ENCODE results near the gene BMPER. TPM values are rescaled to one million over a fixed set of nuclear protein-coding genes. Genes with fewer than 3 reads are reported as not detected.

BMPER gene
- total and polyA plus RNA-seq, 5 donors: 1.3 to 6.9 (median 5.1) TPM

DNA sequence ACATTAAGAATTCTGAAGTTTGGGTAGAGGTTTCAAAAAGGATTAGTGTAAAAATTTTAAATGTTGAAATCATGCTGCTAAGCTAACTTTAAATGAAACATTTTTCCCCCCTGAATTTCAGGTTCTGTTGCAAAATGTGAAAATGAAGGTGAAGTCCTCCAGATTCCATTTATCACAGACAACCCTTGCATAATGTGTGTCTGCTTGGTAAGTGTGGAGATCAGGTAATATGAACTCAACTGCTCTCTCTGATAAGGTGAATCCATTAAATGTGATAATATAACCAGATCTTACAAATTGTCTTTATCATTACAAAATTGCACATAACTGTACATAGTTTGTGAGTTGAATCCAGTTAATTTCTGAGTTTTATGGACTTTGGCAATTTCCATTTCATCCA, 1.4 kb downstream of the BMPER start:
- no peak overlapping the region for H3K27ac ChIP-seq (ENCODE audit: low read length)
- DNase-seq: no peak
- H3K9me3 ChIP-seq (ENCODE audit: control insufficient read depth, low read length): no peaks in the 10 kb centered on the region
- peaks cover 4% of the 10 kb centered on the region for H3K27me3 ChIP-seq (ENCODE audit: control insufficient read depth, insufficient read depth)
- no peaks in the 10 kb centered on the region for H3K4me1 ChIP-seq (ENCODE audit: control insufficient read depth, insufficient read depth, low read length)
- intact Hi-C loops (cut with DNase I): no loop called here
- no peak for ATAC-seq
- H3K4me3 ChIP-seq (ENCODE audit: low read length): no peak overlapping the region

DNA sequence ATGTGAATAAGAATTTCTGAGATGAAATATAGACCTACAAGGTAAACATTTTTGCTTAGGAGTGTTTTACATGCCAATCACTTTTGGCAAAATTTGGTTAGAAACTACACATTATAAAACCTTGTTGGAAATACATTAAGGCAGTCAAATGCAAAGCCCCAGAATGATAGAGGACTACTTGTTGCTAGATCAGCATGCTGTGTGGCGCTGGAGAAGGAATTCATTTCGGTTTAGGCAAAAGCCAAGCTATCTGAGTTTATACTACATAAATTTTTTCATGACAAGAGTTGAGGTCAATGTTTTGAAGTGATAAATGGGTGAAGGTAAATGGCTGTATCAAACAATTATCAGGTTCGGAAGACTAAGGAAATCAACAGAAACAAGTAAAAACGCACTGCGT, 2.3 kb downstream of the BMPER start:
- Histone ChIP-seq H3K4me1 (ENCODE audit: control insufficient read depth, insufficient read depth, low read length) (no peaks in the 10 kb centered on the region), H3K9me3 (ENCODE audit: control insufficient read depth, low read length) (no peaks in the 10 kb centered on the region), H3K27ac (ENCODE audit: low read length) (no peak overlapping the region), H3K27me3 (ENCODE audit: control insufficient read depth, insufficient read depth) (peaks cover 4% of the 10 kb centered on the region), H3K4me3 (ENCODE audit: low read length) (no peak overlapping the region)
- WGBS: 91% methylated on average over 5 of the region's 5 CpGs
- intact Hi-C loops (cut with DNase I): no loop called here
- ATAC-seq (no peak), DNase-seq (no peak)

DNA sequence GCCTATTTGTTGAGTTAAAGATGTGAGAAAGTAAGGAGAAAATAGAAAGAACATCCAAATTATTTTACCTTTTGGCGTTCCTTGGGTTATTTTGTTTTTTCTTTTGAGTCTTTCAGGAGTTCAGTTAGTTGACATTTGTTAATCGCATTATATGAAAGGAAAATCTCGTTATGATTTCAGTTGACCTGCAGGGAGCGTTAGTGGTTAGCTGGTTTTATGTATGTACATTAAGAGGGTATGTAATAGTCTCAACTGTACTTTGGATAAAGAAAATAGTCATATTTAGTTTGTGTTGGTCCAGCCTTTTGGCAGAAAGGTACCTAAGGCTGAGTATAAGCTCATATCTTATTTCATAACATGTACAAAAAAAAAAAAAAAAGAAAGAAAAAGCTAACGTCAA, 4.0 kb downstream of the BMPER start:
- Histone ChIP-seq H3K27me3 (ENCODE audit: control insufficient read depth, insufficient read depth) (peaks cover 4% of the 10 kb centered on the region), H3K27ac (ENCODE audit: low read length) (no peak overlapping the region), H3K4me1 (ENCODE audit: control insufficient read depth, insufficient read depth, low read length) (no peaks in the 10 kb centered on the region), H3K4me3 (ENCODE audit: low read length) (no peak overlapping the region), H3K9me3 (ENCODE audit: control insufficient read depth, low read length) (no peaks in the 10 kb centered on the region)
- intact Hi-C loops (cut with DNase I): no loop called here
- ATAC-seq (no peak), DNase-seq (no peak)
- 79% methylated on average over 5 of the region's 5 CpGs for WGBS

DNA sequence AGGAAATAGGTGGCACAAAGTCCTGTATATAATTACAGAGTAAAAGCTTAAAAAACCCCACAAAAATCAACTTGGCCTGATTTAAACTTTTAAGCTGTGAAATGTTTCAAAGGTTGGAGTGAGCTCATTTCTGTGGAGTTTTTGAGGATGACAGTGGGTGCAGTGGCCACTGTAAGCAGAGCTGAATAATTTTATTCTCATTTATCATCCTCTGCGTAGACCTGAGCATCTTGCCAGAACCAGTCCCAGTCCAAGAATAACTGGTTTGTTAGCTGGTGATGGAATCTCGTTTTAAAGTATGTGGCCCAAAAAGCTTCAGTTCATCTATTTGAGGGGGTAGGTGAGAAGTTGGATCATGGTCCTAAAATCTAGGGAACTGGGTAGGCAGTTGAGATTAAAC, 4.4 kb downstream of the BMPER start:
- WGBS: 61% methylated on average over 2 of the region's 2 CpGs
- Histone ChIP-seq H3K9me3 (ENCODE audit: control insufficient read depth, low read length) (no peaks in the 10 kb centered on the region), H3K4me1 (ENCODE audit: control insufficient read depth, insufficient read depth, low read length) (no peaks in the 10 kb centered on the region), H3K4me3 (ENCODE audit: low read length) (no peak overlapping the region), H3K27ac (ENCODE audit: low read length) (no peak overlapping the region), H3K27me3 (ENCODE audit: control insufficient read depth, insufficient read depth) (peaks cover 4% of the 10 kb centered on the region)
- intact Hi-C loops (cut with DNase I): no loop called here
- DNase-seq (no peak), ATAC-seq (no peak)

DNA sequence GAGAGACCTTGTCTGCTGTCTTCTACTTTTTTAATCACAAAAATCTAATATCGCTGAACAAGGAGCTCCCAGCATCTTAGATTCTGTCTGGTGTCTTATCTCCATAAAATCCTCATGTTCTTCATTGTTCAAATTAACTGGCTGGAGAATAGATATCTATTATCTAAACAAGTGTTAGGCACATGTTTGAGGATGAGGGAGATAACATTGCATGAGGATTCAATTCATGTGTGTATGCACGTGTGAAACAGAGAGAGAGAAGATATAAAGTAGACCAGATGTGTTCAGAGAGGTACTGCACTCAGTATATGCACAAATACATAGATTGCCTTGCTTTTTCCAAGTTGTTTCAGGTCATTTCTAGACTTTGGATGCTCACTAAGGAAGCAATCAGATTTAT, 5.4 kb downstream of the BMPER start:
- Histone ChIP-seq H3K4me1 (ENCODE audit: control insufficient read depth, insufficient read depth, low read length) (no peaks in the 10 kb centered on the region), H3K27me3 (ENCODE audit: control insufficient read depth, insufficient read depth) (peaks cover 4% of the 10 kb centered on the region), H3K4me3 (ENCODE audit: low read length) (no peak overlapping the region), H3K9me3 (ENCODE audit: control insufficient read depth, low read length) (no peaks in the 10 kb centered on the region), H3K27ac (ENCODE audit: low read length) (no peak overlapping the region)
- ATAC-seq (no peak), DNase-seq (no peak)
- 75% methylated on average over 2 of the region's 2 CpGs for WGBS
- intact Hi-C loops (cut with DNase I): no loop called here

DNA sequence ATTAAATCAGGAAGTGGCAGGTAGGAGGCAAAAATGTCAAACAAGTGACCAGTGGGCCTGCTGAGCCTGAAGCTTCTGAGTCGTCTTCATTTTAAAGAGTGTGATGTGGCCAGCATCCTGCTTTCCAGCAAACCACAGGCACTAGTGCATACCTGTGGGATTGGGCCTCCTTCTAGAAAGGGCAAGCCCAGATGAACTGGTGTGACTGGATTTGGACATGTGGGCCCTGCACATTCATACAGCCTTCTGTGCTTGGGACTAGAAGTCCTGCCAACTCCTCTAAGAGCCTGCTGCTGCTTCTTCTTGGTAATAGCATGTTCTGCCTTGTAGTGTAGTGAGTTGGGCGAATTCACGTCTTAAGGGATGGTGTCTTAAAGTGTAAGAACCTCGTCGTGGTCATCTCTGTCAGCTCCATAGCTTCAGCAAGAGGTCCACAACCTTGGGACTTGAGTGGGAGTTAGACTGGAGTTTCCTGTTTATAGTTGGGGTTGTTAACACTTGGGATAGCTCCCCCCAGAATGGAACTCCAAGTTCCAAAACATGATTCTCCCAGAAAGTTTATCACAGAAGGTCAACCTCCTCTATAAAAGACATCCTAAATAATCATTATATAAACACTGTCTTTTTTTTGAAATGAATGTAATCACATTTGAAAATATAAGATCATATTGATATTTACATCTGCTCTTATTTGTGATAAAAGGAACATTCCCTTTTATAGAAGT, 11.2 kb downstream of the BMPER start:
- Histone ChIP-seq H3K9me3 (ENCODE audit: control insufficient read depth, low read length) (no peaks in the 10 kb centered on the region), H3K27ac (ENCODE audit: low read length) (no peak overlapping the region), H3K4me1 (ENCODE audit: control insufficient read depth, insufficient read depth, low read length) (no peaks in the 10 kb centered on the region), H3K27me3 (ENCODE audit: control insufficient read depth, insufficient read depth) (peaks cover under 1% of the 10 kb centered on the region), H3K4me3 (ENCODE audit: low read length) (no peak overlapping the region)
- intact Hi-C loops (cut with DNase I): no loop called here
- WGBS: 83% methylated on average over 5 of the region's 5 CpGs
- DNase-seq: no peak
- no peak for ATAC-seq

DNA sequence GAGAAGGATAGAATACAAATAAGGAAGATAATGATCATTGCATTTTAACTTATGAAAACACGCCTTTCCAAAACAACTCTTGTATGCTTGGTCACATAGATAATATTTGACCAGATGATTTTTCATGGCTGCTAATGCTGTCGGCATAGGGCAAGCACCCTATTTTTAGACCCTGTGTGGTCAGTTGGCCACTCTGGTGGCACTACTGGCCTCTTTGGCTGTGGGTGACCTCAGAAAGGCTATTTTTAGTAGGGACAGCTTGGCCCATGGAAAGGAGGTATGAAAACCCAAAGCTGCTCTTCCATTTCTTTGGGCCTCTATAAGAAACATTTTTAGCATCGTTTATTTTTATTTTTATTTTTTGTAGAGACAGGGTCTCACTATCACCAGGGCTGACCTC, 12.3 kb downstream of the BMPER start:
- no peak for ATAC-seq
- Histone ChIP-seq H3K4me3 (ENCODE audit: low read length) (no peak overlapping the region), H3K4me1 (ENCODE audit: control insufficient read depth, insufficient read depth, low read length) (no peaks in the 10 kb centered on the region), H3K27me3 (ENCODE audit: control insufficient read depth, insufficient read depth) (no peaks in the 10 kb centered on the region), H3K27ac (ENCODE audit: low read length) (no peak overlapping the region), H3K9me3 (ENCODE audit: control insufficient read depth, low read length) (no peaks in the 10 kb centered on the region)
- 59% methylated on average over 3 of the region's 3 CpGs for WGBS
- DNase-seq: no peak
- intact Hi-C loops (cut with DNase I): no loop called here

DNA sequence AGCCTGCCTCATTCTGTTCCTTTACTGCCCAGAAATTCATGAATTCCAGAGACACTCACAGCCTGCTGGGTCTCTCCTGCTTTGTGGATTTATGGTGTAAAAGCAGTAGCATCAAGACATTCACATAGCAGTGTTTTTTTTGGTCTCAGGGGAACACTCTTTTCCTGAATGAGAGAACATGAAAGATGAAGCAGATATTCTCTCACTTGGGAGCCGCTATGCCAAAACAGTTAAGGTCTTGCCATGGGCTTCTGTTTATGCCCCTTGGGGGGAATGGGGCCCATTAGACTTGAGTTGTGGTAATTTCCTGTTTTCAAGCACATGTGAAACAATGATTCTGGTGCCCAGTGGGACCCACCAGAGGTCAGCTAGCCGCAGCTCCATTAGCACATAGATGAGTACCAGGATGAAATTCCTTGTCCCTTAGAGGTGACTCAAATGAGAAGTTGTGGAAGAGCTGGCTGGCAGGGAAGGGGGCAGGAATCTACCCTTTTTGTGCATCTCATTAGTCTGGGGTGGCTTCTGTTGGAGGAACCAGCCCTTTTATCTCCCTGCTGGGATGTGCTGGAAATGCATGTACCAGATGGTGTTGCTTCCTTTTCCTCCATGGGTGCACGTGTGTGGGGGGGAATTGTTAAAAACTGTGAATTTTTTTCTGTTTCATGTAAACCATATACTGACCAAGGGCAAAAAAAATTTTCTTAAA, 13.3 kb downstream of the BMPER start:
- DNase-seq (no peak), ATAC-seq (no peak)
- H3K4me1 ChIP-seq (ENCODE audit: control insufficient read depth, insufficient read depth, low read length): no peaks in the 10 kb centered on the region
- WGBS: 63% methylated on average over 3 of the region's 3 CpGs
- intact Hi-C loops (cut with DNase I): no loop called here
- no peaks in the 10 kb centered on the region for H3K9me3 ChIP-seq (ENCODE audit: control insufficient read depth, low read length)
- H3K4me3 ChIP-seq (ENCODE audit: low read length): no peak overlapping the region
- H3K27ac ChIP-seq (ENCODE audit: low read length): no peak overlapping the region
- no peaks in the 10 kb centered on the region for H3K27me3 ChIP-seq (ENCODE audit: control insufficient read depth, insufficient read depth)

DNA sequence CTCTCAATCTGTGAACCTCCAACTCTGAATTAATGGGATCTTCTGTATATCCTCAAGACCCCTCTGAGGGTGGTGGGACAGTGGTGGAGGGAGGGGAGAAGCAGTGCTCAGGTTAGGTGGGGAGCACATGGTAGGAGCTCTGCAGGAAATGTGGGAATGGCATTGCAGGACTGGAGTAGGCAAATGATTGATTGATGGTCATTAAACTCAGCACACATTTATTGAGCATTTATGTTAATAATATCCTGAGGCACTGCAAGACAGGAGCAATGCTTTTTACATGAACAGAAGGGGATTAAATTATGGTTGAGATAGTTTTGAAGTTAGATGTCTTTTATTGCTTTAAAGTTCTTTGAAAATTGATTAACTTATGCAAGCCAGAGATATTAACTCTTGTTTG, 14.1 kb downstream of the BMPER start:
- ATAC-seq: no peak
- no peaks in the 10 kb centered on the region for H3K4me1 ChIP-seq (ENCODE audit: control insufficient read depth, insufficient read depth, low read length)

DNA sequence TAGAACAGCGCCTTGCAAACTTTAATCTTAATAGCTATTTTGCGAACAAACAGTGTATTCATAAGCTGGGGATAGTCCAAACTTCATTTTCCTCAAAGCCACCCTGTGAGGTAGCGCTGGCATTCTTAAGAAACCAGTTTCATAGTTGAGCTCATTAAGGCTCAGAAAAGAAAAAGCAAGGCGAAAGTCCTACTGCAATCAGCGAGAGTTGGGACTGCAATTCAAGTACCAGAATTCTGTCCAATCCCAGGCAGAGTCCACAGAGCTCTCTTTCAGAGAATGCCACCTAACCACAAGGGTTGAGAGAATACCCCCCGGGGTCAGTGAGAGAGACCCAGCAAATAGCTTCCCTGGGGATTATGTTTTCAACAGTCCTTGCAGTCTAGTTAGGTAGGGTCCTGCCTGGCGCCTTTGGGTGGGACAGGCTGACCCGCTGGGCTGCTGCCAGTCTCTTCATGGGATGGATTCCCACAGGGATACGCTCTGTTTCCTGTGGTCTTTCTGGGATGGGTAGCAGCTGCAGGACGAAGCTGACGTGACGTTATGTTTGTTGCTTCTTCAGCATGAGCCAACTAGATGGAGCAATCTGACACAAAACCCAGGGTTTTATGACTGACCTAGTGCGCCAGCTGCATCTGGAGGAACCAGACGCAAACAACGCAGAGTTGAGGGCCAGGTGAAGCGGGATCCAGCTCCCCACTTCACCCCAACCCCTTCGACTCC, 16.0 kb downstream of the BMPER start:
- Histone ChIP-seq H3K27me3 (ENCODE audit: control insufficient read depth, insufficient read depth) (no peaks in the 10 kb centered on the region), H3K27ac (ENCODE audit: low read length) (no peak overlapping the region), H3K4me3 (ENCODE audit: low read length) (no peak overlapping the region), H3K4me1 (ENCODE audit: control insufficient read depth, insufficient read depth, low read length) (no peaks in the 10 kb centered on the region), H3K9me3 (ENCODE audit: control insufficient read depth, low read length) (no peaks in the 10 kb centered on the region)
- 80% methylated on average over 17 of the region's 17 CpGs for WGBS
- intact Hi-C loops (cut with DNase I): no loop called here
- DNase-seq (peak; percentile 57 to 63 (median 57)), ATAC-seq (peak; percentile 60 to 68)

More for the DNA sequence above, 14.1 kb downstream of the BMPER start:
- no peak overlapping the region for H3K27ac ChIP-seq (ENCODE audit: low read length)
- H3K4me3 ChIP-seq (ENCODE audit: low read length): no peak overlapping the region
- H3K27me3 ChIP-seq (ENCODE audit: control insufficient read depth, insufficient read depth): no peaks in the 10 kb centered on the region
- no peak for DNase-seq
- intact Hi-C loops (cut with DNase I): no loop called here
- no peaks in the 10 kb centered on the region for H3K9me3 ChIP-seq (ENCODE audit: control insufficient read depth, low read length)

DNA sequence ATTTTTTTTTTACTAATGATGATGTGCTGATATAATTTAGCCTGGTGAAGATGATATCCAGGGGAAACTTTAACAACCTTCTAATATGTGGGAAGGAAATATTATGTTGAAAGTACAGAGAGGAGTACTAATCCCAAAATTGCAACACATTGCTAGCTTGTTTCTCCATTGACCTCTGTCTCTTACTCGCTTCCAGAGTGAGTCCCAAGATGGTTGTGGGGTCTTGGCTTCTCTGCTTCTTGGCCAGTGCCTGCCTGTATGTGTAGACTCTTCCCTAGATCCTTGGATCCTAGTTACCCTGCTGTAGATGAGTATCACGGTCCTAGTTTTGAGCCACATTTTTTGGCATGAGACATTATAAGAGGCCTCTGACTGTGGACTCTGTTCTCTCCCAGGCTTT, 17.5 kb downstream of the BMPER start:
- H3K4me1 ChIP-seq (ENCODE audit: control insufficient read depth, insufficient read depth, low read length): no peaks in the 10 kb centered on the region
- H3K9me3 ChIP-seq (ENCODE audit: control insufficient read depth, low read length): no peaks in the 10 kb centered on the region
- no peak overlapping the region for H3K4me3 ChIP-seq (ENCODE audit: low read length)
- ATAC-seq (peak; percentile 73 to 84), DNase-seq (peak in 2 of 3 donors; percentile 33 to 62)
- WGBS: 80% methylated on average over 2 of the region's 2 CpGs
- no peaks in the 10 kb centered on the region for H3K27me3 ChIP-seq (ENCODE audit: control insufficient read depth, insufficient read depth)
- intact Hi-C loops (cut with DNase I): no loop called here
- no peak overlapping the region for H3K27ac ChIP-seq (ENCODE audit: low read length)

Measured in right cardiac atrium (tissue), 5 donors.